Loucy (cell line): ENCODE data around the gene TSPEAR.

Experiments used
- EZH2phosphoT487 ChIP-seq: fragments of 200-600 bp; IDR thresholded peaks from 2 replicates; pipeline ENCODE4 v1.6.1; 2018; ENCODE audit warnings: antibody characterized with exemption, mild to moderate bottlenecking, moderate library complexity, borderline replicate concordance
- TF ChIP-seq, protein P1 (sequence below): fragments of 200-600 bp; sonication (generic); conservative IDR thresholded peaks from 2 replicates; pipeline ENCODE4 v1.5.1; 2014; ENCODE audit warnings: mild to moderate bottlenecking, antibody characterized with exemption, low read length

DNA sequence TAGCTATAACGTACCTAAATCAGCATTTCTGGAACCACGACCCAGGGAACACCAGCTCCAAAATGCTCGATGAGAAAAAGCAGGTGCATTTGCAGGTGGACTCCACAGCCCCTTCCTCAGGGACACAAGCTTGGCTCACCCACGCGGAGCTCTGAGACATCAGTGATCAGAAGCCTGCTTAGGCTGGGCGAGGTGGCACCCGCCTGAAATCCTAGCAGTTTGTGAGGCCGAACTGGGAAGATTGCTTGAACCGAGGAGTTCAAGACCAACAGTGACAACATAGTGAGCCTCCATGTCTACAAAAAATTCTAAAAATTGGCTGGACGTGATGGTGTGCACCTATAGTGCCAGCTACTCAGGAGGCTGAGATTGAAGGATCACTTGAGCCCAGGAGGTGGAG lies 2.5 kb upstream of the TSPEAR start:
- TF ChIP-seq, protein P1, sequence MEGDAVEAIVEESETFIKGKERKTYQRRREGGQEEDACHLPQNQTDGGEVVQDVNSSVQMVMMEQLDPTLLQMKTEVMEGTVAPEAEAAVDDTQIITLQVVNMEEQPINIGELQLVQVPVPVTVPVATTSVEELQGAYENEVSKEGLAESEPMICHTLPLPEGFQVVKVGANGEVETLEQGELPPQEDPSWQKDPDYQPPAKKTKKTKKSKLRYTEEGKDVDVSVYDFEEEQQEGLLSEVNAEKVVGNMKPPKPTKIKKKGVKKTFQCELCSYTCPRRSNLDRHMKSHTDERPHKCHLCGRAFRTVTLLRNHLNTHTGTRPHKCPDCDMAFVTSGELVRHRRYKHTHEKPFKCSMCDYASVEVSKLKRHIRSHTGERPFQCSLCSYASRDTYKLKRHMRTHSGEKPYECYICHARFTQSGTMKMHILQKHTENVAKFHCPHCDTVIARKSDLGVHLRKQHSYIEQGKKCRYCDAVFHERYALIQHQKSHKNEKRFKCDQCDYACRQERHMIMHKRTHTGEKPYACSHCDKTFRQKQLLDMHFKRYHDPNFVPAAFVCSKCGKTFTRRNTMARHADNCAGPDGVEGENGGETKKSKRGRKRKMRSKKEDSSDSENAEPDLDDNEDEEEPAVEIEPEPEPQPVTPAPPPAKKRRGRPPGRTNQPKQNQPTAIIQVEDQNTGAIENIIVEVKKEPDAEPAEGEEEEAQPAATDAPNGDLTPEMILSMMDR = no peak
- TF ChIP-seq EZH2phosphoT487 = no peak
